K562 (cell line): ENCODE data around the gene SGPL1. TPM values are rescaled to one million over a fixed set of nuclear protein-coding genes. Genes with fewer than 3 reads are reported as not detected.

ENCODE experiments used
- CBFA2T2 ChIP-seq: fragments of 450-650 bp; conservative IDR thresholded peaks from 2 replicates; pipeline ENCODE4 v1.6.1; 2017; ENCODE audit warnings: mild to moderate bottlenecking
- E2F8 ChIP-seq: fragments of 450-650 bp; IDR thresholded peaks from 2 replicates; pipeline ENCODE4 v1.7.1; 2018; ENCODE audit warnings: mild to moderate bottlenecking, low read depth; ENCODE audit not compliant: partially characterized antibody
- GABPB2 ChIP-seq: fragments of 250-450 bp; sonication (Bioruptor Pico); conservative IDR thresholded peaks from 2 replicates; pipeline ENCODE4 v1.5.1; 2021; ENCODE audit warnings: mild to moderate bottlenecking
- RFX1 ChIP-seq: fragments of 450-650 bp; IDR thresholded peaks from 2 replicates; pipeline ENCODE4 v1.6.1; 2016; ENCODE audit warnings: mild to moderate bottlenecking, moderate library complexity
- ZBED1 ChIP-seq: IDR thresholded peaks from 2 replicates; pipeline ENCODE4 v1.6.1; 2014
- ZNF143 ChIP-seq: sonication (generic); formaldehyde crosslinking; IDR thresholded peaks from 2 replicates; pipeline ENCODE4 v1.9.0; 2022; ENCODE audit warnings: mild to moderate bottlenecking, missing genetic modification reagents
- polyA plus RNA-seq, 8 experiments: library from polyadenylated mRNA; depleted of rRNA in 4 of 8; stranded (reverse) in 5 of 8; unstranded in 3 of 8; fragments of >200 nt; fragmentation: Nextera tagmentation in 2 of 8; fragmentation: Illumina TruSeq in 1 of 8; extraction: Ambion mirVana in 2 of 8; extraction: Trizol in 1 of 8; gene quantifications; 2 replicates each; pipeline versions ENCODE4 v1.2.1 to v1.2.3, GENCODE V29; 2011 to 2014; ENCODE audit warnings: inconsistent platforms in 1 of 8, missing spikeins in 1 of 8
- total RNA-seq, 7 experiments: library from RNA; depleted of rRNA in 6 of 7; stranded (reverse); fragments of >200 nt in 6 of 7; fragmentation: Illumina TruSeq in 2 of 7; extraction: Trizol in 2 of 7; gene quantifications; 2 replicates each; pipeline versions ENCODE4 v1.2.1 to v1.2.3, GENCODE V29; 2011 to 2021; ENCODE audit warnings: low replicate concordance in 1 of 7
- TF ChIP-seq, protein P1 (sequence below), 2 experiments: fragments of 450-650 bp; IDR thresholded peaks; 2 replicates each; pipeline ENCODE4 v1.6.1; 2016
- TF ChIP-seq, protein P2 (sequence below), 2 experiments: fragments of 450-650 bp; IDR thresholded peaks; 2 replicates each; pipeline ENCODE4 v1.6.1; 2018; ENCODE audit warnings: mild to moderate bottlenecking in 2 of 2, low read depth in 1 of 2; ENCODE audit not compliant: partially characterized antibody in 2 of 2
- TF ChIP-seq, protein P3 (sequence below): sonication (generic); formaldehyde crosslinking; IDR thresholded peaks from 2 replicates; pipeline ENCODE4 v1.8.1; 2023; ENCODE audit warnings: mild to moderate bottlenecking, missing genetic modification reagents
- TF ChIP-seq, protein P4 (sequence below): sonication (generic); formaldehyde crosslinking; IDR thresholded peaks from 2 replicates; pipeline ENCODE4 v1.8.0; 2022; ENCODE audit warnings: missing genetic modification reagents, mild to moderate bottlenecking, moderate library complexity, borderline replicate concordance

The SGPL1 gene
- total and polyA plus RNA-seq, 9 of the 15 experiments (the other 6 are each of a cell fraction or from before 2014, with no cell fraction given) = 6.0 to 18.0 (median 8.7) TPM

DNA sequence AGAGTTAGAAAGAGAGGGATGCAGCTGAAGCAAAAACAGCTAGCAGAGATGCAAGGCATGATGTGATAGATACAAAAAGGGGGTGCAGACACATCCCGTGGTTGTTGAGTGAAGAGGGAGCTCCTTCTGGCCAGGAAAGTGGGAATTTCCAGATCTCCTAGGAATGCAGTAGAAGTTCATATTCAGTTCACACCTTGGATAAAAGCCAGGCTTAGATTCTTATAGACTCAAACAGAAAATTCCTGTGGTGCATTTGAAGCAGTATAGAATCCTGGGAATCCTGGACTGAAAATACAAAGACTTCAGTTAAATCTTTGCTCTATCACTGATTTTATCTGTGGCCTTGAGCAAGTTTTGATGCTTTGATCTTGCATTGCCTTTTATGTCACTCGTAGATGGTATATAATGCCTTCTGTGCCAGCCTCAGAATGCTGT lies 33.9 kb downstream of the SGPL1 start (continued):
- TF ChIP-seq E2F8 (no peak), GABPB2 (CRISPR knock-in tag) (no peak), ZBED1 (no peak), RFX1 (no peak), CBFA2T2 (no peak), ZNF143 (no peak)
- TF ChIP-seq, protein P1, sequence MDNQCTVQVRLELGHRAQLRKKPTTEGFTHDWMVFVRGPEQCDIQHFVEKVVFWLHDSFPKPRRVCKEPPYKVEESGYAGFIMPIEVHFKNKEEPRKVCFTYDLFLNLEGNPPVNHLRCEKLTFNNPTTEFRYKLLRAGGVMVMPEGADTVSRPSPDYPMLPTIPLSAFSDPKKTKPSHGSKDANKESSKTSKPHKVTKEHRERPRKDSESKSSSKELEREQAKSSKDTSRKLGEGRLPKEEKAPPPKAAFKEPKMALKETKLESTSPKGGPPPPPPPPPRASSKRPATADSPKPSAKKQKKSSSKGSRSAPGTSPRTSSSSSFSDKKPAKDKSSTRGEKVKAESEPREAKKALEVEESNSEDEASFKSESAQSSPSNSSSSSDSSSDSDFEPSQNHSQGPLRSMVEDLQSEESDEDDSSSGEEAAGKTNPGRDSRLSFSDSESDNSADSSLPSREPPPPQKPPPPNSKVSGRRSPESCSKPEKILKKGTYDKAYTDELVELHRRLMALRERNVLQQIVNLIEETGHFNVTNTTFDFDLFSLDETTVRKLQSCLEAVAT (IDR thresholded peaks at IDR 0.05) = no peak
- TF ChIP-seq, protein P2, sequence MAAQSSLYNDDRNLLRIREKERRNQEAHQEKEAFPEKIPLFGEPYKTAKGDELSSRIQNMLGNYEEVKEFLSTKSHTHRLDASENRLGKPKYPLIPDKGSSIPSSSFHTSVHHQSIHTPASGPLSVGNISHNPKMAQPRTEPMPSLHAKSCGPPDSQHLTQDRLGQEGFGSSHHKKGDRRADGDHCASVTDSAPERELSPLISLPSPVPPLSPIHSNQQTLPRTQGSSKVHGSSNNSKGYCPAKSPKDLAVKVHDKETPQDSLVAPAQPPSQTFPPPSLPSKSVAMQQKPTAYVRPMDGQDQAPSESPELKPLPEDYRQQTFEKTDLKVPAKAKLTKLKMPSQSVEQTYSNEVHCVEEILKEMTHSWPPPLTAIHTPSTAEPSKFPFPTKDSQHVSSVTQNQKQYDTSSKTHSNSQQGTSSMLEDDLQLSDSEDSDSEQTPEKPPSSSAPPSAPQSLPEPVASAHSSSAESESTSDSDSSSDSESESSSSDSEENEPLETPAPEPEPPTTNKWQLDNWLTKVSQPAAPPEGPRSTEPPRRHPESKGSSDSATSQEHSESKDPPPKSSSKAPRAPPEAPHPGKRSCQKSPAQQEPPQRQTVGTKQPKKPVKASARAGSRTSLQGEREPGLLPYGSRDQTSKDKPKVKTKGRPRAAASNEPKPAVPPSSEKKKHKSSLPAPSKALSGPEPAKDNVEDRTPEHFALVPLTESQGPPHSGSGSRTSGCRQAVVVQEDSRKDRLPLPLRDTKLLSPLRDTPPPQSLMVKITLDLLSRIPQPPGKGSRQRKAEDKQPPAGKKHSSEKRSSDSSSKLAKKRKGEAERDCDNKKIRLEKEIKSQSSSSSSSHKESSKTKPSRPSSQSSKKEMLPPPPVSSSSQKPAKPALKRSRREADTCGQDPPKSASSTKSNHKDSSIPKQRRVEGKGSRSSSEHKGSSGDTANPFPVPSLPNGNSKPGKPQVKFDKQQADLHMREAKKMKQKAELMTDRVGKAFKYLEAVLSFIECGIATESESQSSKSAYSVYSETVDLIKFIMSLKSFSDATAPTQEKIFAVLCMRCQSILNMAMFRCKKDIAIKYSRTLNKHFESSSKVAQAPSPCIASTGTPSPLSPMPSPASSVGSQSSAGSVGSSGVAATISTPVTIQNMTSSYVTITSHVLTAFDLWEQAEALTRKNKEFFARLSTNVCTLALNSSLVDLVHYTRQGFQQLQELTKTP (IDR thresholded peaks at IDR 0.05; ENCODE audit: low read depth in 1 of 2, partially characterized antibody in 2 of 2) = no peak
- TF ChIP-seq, protein P3, sequence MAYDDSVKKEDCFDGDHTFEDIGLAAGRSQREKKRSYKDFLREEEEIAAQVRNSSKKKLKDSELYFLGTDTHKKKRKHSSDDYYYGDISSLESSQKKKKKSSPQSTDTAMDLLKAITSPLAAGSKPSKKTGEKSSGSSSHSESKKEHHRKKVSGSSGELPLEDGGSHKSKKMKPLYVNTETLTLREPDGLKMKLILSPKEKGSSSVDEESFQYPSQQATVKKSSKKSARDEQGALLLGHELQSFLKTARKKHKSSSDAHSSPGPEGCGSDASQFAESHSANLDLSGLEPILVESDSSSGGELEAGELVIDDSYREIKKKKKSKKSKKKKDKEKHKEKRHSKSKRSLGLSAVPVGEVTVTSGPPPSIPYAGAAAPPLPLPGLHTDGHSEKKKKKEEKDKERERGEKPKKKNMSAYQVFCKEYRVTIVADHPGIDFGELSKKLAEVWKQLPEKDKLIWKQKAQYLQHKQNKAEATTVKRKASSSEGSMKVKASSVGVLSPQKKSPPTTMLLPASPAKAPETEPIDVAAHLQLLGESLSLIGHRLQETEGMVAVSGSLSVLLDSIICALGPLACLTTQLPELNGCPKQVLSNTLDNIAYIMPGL (CRISPR knock-in tag) = no peak
- TF ChIP-seq, protein P4, sequence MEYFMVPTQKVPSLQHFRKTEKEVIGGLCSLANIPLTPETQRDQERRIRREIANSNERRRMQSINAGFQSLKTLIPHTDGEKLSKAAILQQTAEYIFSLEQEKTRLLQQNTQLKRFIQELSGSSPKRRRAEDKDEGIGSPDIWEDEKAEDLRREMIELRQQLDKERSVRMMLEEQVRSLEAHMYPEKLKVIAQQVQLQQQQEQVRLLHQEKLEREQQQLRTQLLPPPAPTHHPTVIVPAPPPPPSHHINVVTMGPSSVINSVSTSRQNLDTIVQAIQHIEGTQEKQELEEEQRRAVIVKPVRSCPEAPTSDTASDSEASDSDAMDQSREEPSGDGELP (CRISPR knock-in tag) = no peak
